ENCODE measurements around the gene PASD1.
"Not testable (repeated sequence)": the region's sequence is repeated elsewhere in the genome, so short reads cannot be mapped to it uniquely, and the experiment has no call there.

Gene PASD1

DNA sequence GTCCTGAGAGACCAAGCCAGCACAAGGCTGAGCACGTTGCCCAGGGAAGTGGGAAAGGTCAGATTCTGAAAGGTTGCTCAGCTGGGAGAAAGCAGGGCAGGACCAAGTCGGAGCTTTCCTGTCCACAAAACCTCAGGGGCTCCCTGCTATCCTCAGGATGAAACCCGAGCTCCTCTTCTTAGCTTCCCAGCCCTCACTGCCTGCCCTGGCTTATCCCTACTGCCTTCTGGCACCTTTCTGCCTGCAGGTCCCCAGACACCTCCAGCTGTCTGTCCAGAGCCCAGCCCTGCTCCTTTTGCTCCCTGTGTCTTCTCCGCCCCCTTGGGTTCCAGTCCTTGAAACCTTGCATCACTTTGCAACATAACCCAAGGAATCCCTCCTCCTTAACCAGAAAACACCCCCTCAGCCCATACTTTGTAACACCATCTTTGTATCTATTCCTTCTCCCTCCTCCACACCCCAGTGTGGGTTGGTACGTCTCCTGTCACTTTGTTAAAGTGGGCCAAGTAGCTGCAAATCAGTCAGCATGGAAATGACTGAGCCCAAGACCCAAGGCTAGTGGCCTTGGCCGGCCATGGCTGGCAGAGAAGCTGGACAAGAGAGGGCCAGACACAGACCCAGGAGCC is 111.8 kb downstream of the PASD1 start:
- H3K9me3 Mint-ChIP-seq: no peaks in the 10 kb centered on the region
- DNase-seq (ENCODE audit: low spot score in 2 of 2): no peak
- H3K27ac Mint-ChIP-seq: no peak overlapping the region
- no peak overlapping the region for H3K4me3 Mint-ChIP-seq
- H3K4me1 Mint-ChIP-seq: no peaks in the 10 kb centered on the region
- ATAC-seq (ENCODE audit: low read depth): no peak
- no peaks in the 10 kb centered on the region for H3K36me3 Mint-ChIP-seq
- peaks cover 5% of the 10 kb centered on the region for H3K27me3 Mint-ChIP-seq

DNA sequence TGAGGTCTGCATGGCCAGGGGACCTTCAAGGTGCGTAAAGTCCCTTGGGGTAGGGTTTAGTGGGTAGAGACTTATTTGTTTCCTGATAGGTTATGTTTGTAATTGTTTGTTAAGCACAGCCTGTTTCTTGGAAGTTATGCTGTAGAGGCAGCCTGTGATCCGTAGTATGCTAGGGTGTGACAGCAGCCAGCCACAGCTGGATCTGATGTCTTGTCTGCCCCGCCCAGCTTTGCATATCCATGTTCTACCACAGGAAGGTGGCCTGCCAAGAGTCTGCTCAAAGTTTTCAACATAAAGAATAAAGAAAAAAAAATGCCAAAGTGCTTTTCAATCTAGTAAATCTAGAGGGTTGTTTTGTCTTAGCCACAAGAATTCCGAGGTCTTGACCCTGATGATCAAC is 112.7 kb downstream of the PASD1 start:
- peaks cover 5% of the 10 kb centered on the region for H3K27me3 Mint-ChIP-seq
- no peaks in the 10 kb centered on the region for H3K9me3 Mint-ChIP-seq
- ATAC-seq (ENCODE audit: low read depth) (no peak), DNase-seq (ENCODE audit: low spot score in 2 of 2) (no peak)
- no peaks in the 10 kb centered on the region for H3K36me3 Mint-ChIP-seq
- no peak overlapping the region for H3K27ac Mint-ChIP-seq
- no peak overlapping the region for H3K4me3 Mint-ChIP-seq
- H3K4me1 Mint-ChIP-seq: no peaks in the 10 kb centered on the region

DNA sequence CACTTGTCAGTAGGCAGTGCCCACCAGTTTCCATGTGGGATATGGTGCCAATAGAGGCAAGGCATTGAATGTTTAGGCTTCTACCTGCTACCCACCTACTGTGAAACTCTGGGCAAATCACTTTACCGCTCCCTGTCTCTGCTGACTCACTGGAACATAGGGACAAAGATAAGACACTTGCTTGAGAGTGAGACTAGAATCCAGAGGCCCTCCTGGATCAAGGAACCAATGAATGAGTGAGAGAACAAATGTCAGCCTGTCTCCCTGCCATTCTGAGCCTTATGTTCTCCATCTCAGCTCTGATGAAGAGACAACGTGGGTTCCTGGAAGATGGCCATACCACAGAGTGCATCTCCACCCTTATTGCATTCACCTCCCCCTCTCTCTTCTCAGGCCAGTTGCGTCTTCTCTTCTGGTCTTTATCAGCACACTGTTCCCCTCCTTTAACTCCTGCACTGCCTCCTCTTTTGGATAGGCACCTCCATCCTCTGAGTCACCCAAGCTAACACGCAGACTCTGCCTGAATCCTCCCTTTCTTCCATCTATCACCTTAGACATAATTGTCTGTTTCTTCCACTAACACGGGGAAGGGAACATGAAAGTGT is 116.4 kb downstream of the PASD1 start:
- no peaks in the 10 kb centered on the region for H3K4me1 Mint-ChIP-seq
- no peak for DNase-seq (ENCODE audit: low spot score in 2 of 2)
- no peak for ATAC-seq (ENCODE audit: low read depth)
- H3K27ac Mint-ChIP-seq: no peak overlapping the region
- H3K4me3 Mint-ChIP-seq: no peak overlapping the region
- H3K27me3 Mint-ChIP-seq: peaks cover 9% of the 10 kb centered on the region
- H3K36me3 Mint-ChIP-seq: no peaks in the 10 kb centered on the region
- no peaks in the 10 kb centered on the region for H3K9me3 Mint-ChIP-seq

DNA sequence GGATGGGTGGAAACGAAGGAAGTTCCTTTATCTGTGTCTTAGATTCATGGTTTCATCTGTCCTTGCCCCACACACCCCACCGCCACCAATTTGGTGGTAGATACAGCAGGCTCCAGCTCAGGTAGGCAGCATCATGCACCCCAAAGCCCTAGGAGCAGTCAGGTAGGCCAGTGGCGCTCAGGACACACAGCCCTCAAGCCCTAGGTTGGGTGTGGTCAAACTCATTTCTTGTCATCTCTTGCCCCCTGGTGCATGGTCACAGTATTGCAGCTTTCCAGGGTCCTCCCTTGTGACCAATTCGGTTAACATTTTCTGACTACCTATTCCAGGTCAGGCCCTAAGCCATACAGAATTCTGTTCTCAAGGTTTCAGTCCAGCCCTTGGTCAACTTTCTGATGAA is 117.3 kb downstream of the PASD1 start:
- Mint-ChIP-seq H3K27ac (no peak overlapping the region), H3K36me3 (no peaks in the 10 kb centered on the region), H3K27me3 (peaks cover 8% of the 10 kb centered on the region), H3K9me3 (no peaks in the 10 kb centered on the region), H3K4me3 (no peak overlapping the region), H3K4me1 (no peaks in the 10 kb centered on the region)
- ATAC-seq (ENCODE audit: low read depth) (no peak), DNase-seq (ENCODE audit: low spot score in 2 of 2) (peak; percentile 20 to 35)

DNA sequence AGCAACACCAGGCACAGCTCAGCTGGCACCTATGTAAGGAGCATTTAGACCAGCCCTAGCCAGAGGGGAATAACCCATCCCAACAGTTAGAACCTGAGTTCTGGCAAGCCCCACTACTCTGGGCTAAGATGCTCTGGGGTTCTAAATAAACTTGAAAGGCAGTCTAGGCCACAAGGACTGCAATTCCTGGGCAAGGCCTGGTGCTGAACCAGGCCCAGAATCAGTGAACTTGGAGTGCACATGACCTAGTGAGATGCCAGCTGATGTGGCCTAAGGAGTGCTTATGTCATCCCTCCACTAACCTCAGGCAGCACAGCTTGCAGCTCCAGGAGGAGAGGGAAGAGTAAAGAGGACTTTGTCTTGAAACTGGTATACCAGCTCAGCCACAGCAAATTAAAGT is 124.2 kb downstream of the PASD1 start:
- ATAC-seq (ENCODE audit: low read depth) (no peak), DNase-seq (ENCODE audit: low spot score in 2 of 2) (no peak)
- Mint-ChIP-seq H3K27ac (no peak overlapping the region), H3K4me1 (no peaks in the 10 kb centered on the region), H3K4me3 (no peak overlapping the region), H3K27me3 (no peaks in the 10 kb centered on the region), H3K36me3 (no peaks in the 10 kb centered on the region), H3K9me3 (no peaks in the 10 kb centered on the region)

DNA sequence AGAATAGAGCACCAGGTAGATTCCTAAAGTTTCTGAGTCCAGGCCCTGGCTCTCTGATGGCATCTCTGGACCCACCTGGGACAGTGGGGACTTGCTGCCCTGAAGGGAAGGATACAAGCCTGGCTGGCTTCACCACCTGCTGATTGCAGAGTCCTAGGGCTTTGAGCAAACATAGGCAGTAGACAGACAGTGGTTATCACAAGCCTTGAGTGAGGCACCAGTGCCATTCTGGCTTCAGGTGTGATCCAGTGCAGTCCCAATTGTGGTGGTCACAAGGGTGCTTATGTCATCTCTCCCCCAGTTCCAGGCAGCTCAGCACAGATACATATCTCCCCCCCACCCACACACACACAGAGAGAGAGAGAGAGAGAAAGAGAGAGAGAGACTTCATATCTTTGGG is 125.2 kb downstream of the PASD1 start:
- no peak overlapping the region for H3K27ac Mint-ChIP-seq
- ATAC-seq (ENCODE audit: low read depth): no peak
- H3K4me3 Mint-ChIP-seq: no peak overlapping the region
- H3K27me3 Mint-ChIP-seq: peaks cover 4% of the 10 kb centered on the region
- H3K9me3 Mint-ChIP-seq: no peaks in the 10 kb centered on the region
- DNase-seq (ENCODE audit: low spot score in 2 of 2): no peak
- no peaks in the 10 kb centered on the region for H3K4me1 Mint-ChIP-seq
- H3K36me3 Mint-ChIP-seq: no peaks in the 10 kb centered on the region

DNA sequence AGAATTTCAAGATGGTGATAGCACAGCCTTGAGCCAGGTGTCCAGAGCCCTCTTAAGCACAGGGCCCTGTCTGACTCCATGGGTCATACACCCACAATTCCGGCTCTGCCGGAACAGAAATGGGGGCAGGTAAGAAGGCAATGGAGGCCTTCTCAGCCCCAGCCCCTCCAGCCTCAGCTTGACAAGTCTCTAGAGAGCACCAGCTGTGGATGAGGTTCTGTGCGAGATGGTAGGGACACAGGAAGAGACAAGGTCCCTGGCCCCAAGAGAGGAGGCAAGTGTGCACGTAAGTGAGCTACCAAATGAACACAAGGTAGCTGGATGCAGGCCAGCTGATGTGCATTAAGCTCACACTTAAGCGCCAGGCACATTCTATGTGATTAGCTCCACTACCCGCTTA is 129.3 kb downstream of the PASD1 start:
- Mint-ChIP-seq H3K27me3 (peaks cover 9% of the 10 kb centered on the region), H3K4me3 (no peak overlapping the region), H3K9me3 (no peaks in the 10 kb centered on the region), H3K4me1 (no peaks in the 10 kb centered on the region), H3K36me3 (no peaks in the 10 kb centered on the region), H3K27ac (no peak overlapping the region)
- no peak for ATAC-seq (ENCODE audit: low read depth)
- no peak for DNase-seq (ENCODE audit: low spot score in 2 of 2)

DNA sequence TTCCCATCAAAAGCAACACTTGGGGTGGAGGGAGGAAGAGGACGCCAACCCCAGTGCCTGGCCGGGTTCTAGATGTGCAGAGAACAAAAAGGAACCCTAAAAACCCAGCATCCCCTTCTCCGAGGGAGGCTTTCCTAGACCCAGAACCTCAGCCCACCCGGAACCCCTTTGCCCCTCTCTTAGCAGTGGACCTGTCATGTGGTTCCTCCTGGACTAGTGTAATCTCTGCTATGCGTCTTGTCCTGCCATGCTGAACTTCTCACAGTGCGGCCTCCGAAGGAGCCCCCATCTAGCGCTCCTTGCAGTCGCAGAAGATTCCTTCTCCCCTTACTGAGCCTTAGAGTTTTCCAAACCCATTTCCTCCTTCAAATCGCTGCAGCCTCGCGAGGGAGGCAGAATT is 130.6 kb downstream of the PASD1 start:
- Mint-ChIP-seq H3K4me1 (no peaks in the 10 kb centered on the region), H3K27me3 (peaks cover 9% of the 10 kb centered on the region), H3K9me3 (no peaks in the 10 kb centered on the region), H3K27ac (no peak overlapping the region), H3K36me3 (no peaks in the 10 kb centered on the region), H3K4me3 (no peak overlapping the region)
- no peak for DNase-seq (ENCODE audit: low spot score in 2 of 2)
- no peak for ATAC-seq (ENCODE audit: low read depth)

DNA sequence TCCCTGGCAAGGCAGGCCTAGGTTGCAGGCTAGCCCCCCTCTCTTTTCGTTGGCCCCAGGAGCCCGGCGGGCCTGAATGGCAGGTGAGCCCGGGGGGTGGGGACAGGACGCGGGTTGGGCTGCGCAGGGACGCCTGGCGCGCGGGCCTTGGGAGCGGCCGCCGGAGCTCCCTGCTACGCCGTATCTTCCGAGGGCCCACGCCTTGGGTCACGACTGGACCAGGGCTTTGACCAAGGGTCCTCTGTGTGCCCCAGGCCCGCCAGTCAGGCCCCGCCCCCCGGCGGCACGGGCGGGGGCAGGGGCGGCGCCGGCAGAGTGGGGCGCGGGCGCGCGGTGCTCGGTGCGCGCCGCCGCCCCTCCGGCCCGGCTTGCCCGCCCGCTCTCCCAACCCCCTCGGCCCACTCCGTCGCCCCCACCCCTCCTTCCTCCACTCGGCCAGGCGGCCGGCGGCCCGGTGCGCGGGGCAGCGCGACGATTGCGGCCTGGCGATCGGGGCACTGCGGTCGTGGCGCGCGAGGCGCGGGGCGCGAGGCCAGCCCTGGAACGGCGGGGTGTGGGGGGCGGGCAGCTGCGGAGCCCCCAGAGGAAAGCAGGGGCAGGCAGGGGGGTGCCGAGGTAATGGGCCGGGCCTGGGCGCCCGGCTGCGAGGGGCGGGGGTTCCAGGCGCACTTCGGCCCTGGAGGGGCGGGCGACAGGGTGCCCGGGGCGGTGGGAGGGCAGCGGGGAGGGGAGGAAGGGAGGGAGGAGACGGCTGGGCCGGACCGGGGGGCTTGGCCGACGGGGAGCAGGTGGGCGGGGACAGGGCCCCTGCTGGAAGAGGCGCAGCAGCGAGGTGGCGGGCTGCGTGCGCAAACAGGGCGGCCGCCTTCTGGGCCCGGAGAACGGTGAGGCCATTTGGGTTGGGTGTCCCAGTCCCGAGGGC is 131.4 kb downstream of the PASD1 start, which contains the start of gene PRRG3:
PRRG3 (plus strand) TSS at position 798 of the 922 bp plus-strand sequence. CDS start 3,357 bp downstream, outside the sequence.
- no peak within 1 kb of the TSS for H3K4me3 Mint-ChIP-seq
- no peaks in the 10 kb centered on the region for H3K9me3 Mint-ChIP-seq
- H3K27me3 Mint-ChIP-seq: peaks cover 9% of the 10 kb centered on the region
- ATAC-seq (ENCODE audit: low read depth) (no peak), DNase-seq (ENCODE audit: low spot score in 2 of 2) (no peak)
- H3K27ac Mint-ChIP-seq: no peak within 1 kb of the TSS
- H3K36me3 Mint-ChIP-seq: no peaks in the 10 kb centered on the region
- H3K4me1 Mint-ChIP-seq: no peaks in the 10 kb centered on the region

DNA sequence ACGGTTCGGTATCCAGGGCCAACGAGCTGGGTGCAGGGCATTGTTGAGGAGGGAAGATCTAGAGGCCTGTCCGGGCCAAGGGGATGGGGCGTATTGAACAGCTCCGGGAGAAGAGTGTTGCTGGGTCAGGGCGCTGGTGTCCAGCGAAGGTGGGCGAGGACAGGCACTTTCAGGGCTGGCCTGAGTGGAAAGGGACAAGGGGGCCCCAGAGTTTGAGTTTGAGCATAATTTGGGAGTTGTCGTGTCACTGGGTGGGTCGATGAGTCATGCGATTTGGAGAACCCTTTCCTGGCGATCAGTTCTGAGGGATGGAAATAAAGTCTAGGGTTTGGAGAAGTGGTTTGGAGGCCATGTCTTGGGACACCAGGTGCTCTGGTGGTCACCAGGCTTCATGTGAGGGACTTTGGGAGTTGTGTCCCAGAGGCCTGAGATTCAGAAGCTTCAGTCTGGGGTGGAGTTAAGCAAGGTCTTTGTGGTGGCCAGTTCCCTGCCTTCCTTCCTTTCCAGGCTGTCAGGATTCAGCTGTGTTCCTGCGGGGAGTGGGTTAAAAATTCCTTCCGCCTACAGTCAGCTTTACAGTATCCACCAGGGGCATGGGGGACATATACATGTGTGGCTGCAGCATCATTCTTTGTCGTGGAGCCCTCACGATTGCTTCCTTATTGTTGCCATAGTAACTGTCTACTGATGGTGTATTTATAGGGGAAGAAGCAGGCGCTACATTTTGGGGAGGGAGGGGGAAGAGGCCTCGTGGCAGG is 132.3 kb downstream of the PASD1 start:
- no peaks in the 10 kb centered on the region for H3K36me3 Mint-ChIP-seq
- H3K27ac Mint-ChIP-seq: no peak overlapping the region
- H3K4me1 Mint-ChIP-seq: no peaks in the 10 kb centered on the region
- ATAC-seq (ENCODE audit: low read depth) (no peak), DNase-seq (ENCODE audit: low spot score in 2 of 2) (no peak)
- H3K4me3 Mint-ChIP-seq: no peak overlapping the region
- peaks cover 9% of the 10 kb centered on the region for H3K27me3 Mint-ChIP-seq
- H3K9me3 Mint-ChIP-seq: no peaks in the 10 kb centered on the region

DNA sequence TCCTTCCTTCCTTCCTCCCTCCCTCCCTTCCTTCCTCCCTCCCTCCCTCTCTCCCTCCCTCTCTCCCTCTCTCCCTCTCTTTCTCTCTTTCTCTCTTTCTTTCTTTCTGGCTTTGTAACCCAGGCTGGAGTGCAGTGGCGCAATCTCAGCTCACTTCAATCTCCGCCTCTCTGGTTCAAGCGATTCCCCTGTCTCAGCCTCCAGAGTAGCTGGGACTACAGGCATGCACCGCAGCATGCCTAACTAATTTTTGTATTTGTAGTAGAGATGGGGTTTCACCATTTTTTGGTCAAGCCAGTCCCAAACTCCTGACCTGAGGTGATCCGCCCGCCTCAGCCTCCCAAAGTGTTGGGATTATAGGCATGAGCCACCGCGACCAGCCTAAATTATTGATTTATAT is 133.6 kb downstream of the PASD1 start:
- H3K4me1 Mint-ChIP-seq; ATAC-seq (ENCODE audit: low read depth); DNase-seq (ENCODE audit: low spot score in 2 of 2); H3K27ac Mint-ChIP-seq; H3K27me3 Mint-ChIP-seq; H3K4me3 Mint-ChIP-seq; H3K9me3 Mint-ChIP-seq; H3K36me3 Mint-ChIP-seq: not testable (repeated sequence)

DNA sequence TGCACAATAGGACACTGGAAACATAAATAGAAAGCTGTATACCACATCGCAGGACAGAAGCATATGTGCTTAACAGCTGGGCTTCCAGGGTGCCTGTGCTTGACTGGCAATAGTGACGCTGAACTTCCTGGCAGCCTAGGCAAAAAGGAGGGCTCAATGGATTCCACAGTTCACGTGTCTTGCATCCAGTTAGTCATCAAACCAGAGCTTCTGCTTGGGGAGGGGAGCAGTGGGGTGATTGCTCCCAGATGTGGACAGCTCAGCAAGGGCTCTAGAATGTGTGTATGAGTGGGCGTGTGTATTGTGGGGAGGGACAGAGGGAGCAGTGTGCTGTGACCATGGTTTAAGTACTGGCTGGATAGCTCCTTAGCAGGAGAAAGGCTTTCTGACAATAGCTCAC is 134.0 kb downstream of the PASD1 start:
- DNase-seq (ENCODE audit: low spot score in 2 of 2) (no peak), ATAC-seq (ENCODE audit: low read depth) (no peak)
- Mint-ChIP-seq H3K4me1 (no peaks in the 10 kb centered on the region), H3K4me3 (no peak overlapping the region), H3K27ac (no peak overlapping the region), H3K27me3 (peaks cover 9% of the 10 kb centered on the region), H3K36me3 (no peaks in the 10 kb centered on the region), H3K9me3 (no peaks in the 10 kb centered on the region)

DNA sequence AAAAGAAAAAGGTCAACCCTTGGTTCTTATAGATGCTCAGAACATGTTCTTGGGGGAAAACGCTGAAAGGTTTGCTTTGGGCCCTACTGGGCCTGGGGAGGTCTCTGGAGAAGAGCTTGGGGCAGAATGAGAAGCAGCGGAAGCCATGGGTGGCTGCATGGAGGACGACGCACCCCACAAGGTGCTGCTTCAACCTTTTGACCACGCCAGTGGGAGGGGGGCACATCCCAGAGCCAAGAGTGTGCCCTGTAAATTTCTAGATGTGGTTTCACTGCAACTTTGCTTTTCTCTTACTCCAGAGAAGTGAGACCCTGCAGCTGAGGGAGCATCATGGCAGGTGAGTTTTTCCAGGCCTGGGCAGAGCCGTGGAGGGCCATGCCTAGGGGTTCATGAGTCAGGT is 135.0 kb downstream of the PASD1 start:
- H3K4me3 Mint-ChIP-seq: no peak overlapping the region
- no peak for ATAC-seq (ENCODE audit: low read depth)
- DNase-seq (ENCODE audit: low spot score in 2 of 2): no peak
- H3K9me3 Mint-ChIP-seq: no peaks in the 10 kb centered on the region
- H3K4me1 Mint-ChIP-seq: no peaks in the 10 kb centered on the region
- no peak overlapping the region for H3K27ac Mint-ChIP-seq
- H3K36me3 Mint-ChIP-seq: no peaks in the 10 kb centered on the region
- H3K27me3 Mint-ChIP-seq: peaks cover 6% of the 10 kb centered on the region

DNA sequence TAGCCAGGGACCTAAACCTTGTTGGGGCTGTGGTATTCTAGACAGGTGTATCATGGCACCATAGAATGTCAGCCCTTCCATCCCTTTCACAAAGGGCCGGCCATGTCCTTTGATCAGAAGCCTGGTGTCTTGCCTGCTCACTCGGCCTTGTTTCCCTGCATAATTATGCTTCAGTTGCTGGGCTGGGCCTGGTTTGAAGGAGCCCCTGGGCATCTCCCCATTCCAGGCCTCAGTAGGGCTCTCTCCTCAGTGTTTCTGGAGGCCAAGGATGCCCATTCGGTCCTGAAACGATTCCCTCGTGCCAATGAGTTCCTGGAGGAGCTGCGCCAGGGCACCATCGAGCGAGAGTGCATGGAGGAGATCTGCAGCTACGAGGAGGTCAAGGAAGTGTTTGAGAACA is 136.3 kb downstream of the PASD1 start:
- Mint-ChIP-seq H3K4me1 (no peaks in the 10 kb centered on the region), H3K9me3 (no peaks in the 10 kb centered on the region), H3K4me3 (no peak overlapping the region), H3K36me3 (no peaks in the 10 kb centered on the region), H3K27ac (no peak overlapping the region), H3K27me3 (peaks cover 4% of the 10 kb centered on the region)
- DNase-seq (ENCODE audit: low spot score in 2 of 2) (no peak), ATAC-seq (ENCODE audit: low read depth) (no peak)
